Measurements from ENCODE around the gene SLC2A13.
"Not testable (repeated sequence)": the region's sequence is repeated elsewhere in the genome, so short reads cannot be mapped to it uniquely, and the experiment has no call there.

Gene SLC2A13

DNA sequence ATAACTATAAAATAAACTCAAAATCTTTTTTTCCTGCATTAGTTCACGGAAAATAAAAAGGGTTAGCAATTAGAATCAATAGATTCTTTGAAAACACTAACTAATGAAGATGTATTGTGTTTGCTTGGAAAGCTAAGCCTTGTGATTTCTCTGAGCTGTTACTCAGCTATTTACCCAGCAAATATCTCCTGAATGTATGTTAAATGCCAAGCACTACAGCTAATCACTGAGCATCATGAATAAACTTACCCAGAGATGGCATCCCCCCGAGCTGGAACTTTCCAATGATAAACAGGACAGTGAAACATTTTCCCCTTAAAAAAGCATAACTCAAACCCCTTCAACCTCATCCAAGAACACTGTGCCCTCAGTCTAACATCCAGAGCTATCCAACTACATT, 71.2 kb downstream of the SLC2A13 start:
- DNase-seq (ENCODE audit: low spot score), result no peak

DNA sequence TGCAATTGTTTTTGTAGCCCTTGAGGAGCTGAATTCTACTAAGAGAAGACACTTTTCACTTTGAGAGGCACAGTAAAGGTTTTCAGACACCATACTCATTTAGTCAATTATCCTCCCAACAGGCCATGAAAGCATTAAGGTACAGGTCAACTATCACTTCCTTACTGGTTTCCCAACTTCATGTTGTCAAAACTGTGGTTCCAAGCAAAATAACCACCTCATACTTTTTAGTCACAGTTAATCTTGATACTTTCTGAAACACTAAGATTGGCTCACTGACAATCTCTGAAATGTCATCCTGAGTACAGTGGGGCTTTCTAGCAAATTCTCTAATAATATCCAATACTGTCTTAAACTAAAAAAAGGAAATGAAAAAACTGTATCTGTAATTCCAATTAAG, 71.7 kb downstream of the SLC2A13 start:
- DNase-seq (ENCODE audit: low spot score), result no peak

DNA sequence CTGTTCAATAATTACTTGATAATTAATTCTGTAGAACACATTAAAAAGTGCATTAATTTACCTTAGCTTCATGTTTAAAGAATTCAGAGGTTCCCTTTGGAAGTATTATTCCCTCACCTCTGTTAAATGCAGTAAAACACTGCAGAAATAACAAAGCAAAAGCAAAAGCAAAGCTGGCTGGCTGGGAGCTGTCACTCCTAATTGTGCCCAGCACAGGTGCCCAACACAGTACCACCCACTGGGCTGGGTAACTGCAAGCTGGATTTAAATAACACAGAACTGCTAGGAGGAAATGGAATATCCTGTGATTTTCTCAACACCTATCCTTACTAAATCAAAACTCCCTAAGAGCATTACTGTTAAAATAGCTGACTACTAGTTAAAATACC, 72.6 kb downstream of the SLC2A13 start:
- DNase-seq (ENCODE audit: low spot score), result no peak

DNA sequence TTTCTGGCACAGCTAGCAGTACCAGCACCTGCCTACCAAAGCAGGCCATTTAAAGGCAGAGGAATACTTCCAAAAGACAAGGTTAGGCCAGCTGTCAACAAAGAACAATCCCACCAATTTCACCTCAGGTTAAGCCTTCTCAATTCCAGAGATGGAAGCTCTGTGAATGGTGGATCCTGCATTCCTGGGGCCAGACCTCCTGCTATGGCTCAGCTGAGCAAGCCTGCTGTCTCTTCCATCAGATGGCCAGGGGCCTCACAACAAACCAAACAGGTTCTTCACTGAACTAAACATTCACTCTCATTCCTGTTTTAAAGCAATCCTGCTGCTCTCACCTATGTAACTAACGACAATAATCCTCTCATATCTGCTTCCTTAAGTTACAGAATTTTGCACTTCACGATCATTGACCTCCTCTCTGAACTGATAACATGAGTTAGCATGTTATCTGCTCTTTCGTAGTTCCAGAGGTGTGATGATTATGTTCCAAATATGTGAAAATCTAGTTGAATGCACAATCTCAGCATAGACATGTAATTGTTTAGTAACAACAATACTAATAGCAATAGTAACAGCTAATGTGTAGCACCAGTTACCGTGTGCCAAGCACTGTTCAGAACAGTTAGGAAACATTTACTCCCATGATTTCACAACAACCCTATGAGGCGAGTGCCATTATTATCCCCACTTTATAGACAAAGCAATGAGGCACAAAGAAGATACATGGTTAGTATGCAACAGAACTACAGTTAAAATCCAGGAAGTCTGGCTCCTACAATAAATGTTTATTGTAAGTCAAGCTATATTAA, 73.2 kb downstream of the SLC2A13 start:
- no peak for DNase-seq (ENCODE audit: low spot score)

GRCh38 chr12:40031965-40032364, 73.9 kb downstream of the SLC2A13 start:
- DNase-seq (ENCODE audit: low spot score), result no peak

- DNase-seq (ENCODE audit: low spot score), result not testable (repeated sequence)
Observed at GRCh38 chr12:40030970-40031369, 74.9 kb downstream of the SLC2A13 start.

DNA sequence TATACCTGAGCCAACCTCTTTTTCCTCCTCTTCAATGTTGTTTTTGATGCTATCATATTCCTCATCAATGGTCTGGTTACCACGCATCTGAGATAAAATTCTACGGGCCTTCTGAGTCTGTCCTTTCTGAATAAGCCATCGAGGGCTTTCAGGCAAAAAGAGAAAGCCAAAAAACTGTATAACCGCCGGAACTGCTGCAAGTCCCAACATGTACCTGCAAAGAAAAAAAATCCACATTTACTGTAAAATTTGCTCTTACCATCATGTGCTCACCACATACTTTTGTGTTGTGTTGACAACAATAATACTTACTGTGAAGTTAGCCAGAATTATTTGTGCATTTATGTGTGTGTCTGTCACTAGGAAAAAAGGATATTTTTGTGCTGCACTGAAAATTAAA, 77.6 kb downstream of the SLC2A13 start:
- DNase-seq (ENCODE audit: low spot score), result no peak

DNA sequence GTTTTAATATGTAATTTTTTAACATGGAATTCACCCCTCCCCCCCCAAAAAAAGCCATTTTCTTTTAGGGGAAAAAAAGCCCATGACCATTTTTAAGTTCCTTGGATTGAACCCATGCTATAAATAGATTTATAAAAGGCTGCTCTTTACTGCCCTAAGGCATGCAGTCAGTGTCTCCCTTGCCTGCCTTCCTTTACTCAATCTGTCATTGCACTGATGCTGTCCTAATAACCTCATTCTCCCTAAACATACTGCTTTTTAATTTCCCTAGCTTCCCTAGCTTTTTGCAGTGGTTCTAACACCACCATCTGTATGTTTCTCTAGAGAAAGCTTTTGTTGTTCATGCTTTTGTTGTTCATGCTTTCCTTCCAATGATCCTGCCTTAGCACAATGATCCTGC, 83.0 kb downstream of the SLC2A13 start:
- no peak for DNase-seq (ENCODE audit: low spot score)

GRCh38 chr12:40020261-40020691, 85.6 kb downstream of the SLC2A13 start:
- DNase-seq (ENCODE audit: low spot score), result no peak

GRCh38 chr12:40017488-40017887, 88.4 kb downstream of the SLC2A13 start:
- no peak for DNase-seq (ENCODE audit: low spot score)

GRCh38 chr12:40016980-40017379, 88.9 kb downstream of the SLC2A13 start:
- DNase-seq (ENCODE audit: low spot score), result no peak

- DNase-seq (ENCODE audit: low spot score), result no peak
Observed at GRCh38 chr12:40015881-40016280, 90.0 kb downstream of the SLC2A13 start.

- no peak for DNase-seq (ENCODE audit: low spot score)
Observed at GRCh38 chr12:40015345-40015744, 90.5 kb downstream of the SLC2A13 start.

DNA sequence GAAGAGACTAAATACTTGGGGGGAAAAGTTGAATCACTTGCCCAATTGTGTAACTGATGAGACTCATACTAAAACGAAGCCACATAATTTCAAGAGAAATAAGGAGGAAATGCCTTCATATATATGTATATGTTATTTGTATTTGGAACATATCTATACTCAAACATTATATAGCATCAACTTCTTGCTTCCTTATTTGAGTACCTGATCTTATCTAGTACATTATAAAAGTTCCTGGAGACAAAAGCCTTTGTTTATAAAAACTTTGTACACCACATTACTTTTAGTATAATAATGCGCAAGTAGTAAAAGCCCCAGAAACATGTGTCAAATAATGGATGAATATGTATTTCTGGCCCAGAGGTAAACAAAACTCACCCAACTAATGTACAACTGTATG, 92.0 kb downstream of the SLC2A13 start:
- no peak for DNase-seq (ENCODE audit: low spot score)

GRCh38 chr12:40013292-40013691, 92.6 kb downstream of the SLC2A13 start:
- DNase-seq (ENCODE audit: low spot score), result no peak

- no peak for DNase-seq (ENCODE audit: low spot score)
Observed at GRCh38 chr12:40012711-40013110, 93.2 kb downstream of the SLC2A13 start.

DNA sequence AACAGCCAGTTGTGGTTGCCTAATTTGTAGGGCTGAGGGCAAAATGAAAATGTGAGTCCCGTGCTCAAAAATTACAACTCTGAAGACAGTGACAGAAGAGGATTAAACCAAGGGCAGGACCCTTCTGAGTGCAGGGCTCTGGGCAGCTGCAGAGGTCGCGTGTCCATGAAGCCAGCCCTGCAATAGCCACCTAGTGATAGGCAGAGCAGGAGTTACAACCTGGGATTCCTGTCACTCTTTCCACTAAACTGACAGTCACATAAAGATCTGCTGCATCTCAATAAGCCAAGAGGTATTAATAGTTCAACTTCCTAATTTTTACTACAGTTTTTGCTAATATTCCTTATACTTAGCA, 94.1 kb downstream of the SLC2A13 start:
- DNase-seq (ENCODE audit: low spot score), result no peak

GRCh38 chr12:40010899-40011774, 94.7 kb downstream of the SLC2A13 start:
- peak; percentile 46 for DNase-seq (ENCODE audit: low spot score)

GRCh38 chr12:40002178-40003169, 103.4 kb downstream of the SLC2A13 start:
- DNase-seq (ENCODE audit: low spot score), result no peak

DNA sequence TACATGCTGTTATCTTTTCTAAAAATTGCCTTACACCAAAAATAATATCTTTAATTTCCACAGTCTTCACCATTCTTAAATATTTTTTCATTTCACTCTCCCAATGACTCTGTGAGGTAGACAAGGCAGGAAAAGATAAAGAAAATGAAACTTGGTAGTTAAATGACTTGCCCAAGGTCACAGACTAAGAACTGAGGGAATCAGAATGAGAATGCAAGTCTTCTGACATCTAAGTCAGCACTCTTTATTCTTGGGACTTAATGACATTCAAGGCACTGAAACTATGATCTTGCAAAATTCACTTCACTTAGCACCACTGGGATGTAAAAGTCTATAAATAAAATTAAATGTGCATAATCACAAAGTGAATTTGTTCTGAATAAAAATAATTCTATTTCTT, 104.5 kb downstream of the SLC2A13 start:
- no peak for DNase-seq (ENCODE audit: low spot score)

GRCh38 chr12:40000884-40001283, 105.0 kb downstream of the SLC2A13 start:
- no peak for DNase-seq (ENCODE audit: low spot score)

DNA sequence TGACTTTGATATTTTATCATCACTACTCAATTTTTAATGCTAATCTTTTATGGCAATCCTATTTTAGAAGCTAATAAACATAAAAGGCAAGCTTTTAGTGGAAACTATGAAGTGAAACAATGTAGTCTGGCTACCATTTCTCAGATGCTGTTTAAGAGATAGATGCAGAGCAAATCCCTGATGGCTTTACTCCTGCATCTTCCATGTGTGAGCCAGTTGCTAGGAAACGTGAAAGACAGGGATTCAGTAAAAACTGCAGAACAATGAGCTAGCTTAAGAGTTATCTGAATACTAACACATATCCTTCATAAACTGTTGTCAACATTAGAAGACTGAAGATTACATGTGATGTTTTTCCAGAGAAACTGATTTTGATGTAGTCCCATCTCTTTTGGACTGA, 112.6 kb downstream of the SLC2A13 start:
- no peak for DNase-seq (ENCODE audit: low spot score)

Data from D341Med (cell line).